ENCODE data around the gene OCA2. TPM values are rescaled to one million over a fixed set of nuclear protein-coding genes. Genes with fewer than 3 reads are reported as not detected.
"Not testable (repeated sequence)": the region's sequence is repeated elsewhere in the genome, so short reads cannot be mapped to it uniquely, and the experiment has no call there.

The OCA2 gene
- total RNA-seq, 4 donors from 2014 or later: 7.0 to 53.1 (median 20.4) TPM

GRCh38 chr15:27769652-27770051 lies 329.5 kb downstream of the OCA2 start:
- DNase-seq (ENCODE audit: low spot score in 2 of 2): no peak
- H3K4me3 ChIP-seq: no peak overlapping the region
- H3K9me3 ChIP-seq: no peaks in the 10 kb centered on the region
- no peak for TF ChIP-seq CTCF (IDR thresholded peaks at IDR 0.05)
- no peak for TF ChIP-seq POLR2A (IDR thresholded peaks at IDR 0.05)
- TF ChIP-seq EP300 (IDR thresholded peaks at IDR 0.05): no peak
- no peak for TF ChIP-seq POLR2AphosphoS5 (IDR thresholded peaks at IDR 0.05)
- no peaks in the 10 kb centered on the region for H3K36me3 ChIP-seq
- H3K27ac ChIP-seq: no peak overlapping the region
- no peaks in the 10 kb centered on the region for H3K4me1 ChIP-seq
- 94% methylated on average over 13 of the region's 13 CpGs for WGBS
- no peaks in the 10 kb centered on the region for H3K27me3 ChIP-seq

- Histone ChIP-seq H3K9me3 (no peaks in the 10 kb centered on the region), H3K36me3 (no peaks in the 10 kb centered on the region), H3K4me3 (no peak overlapping the region), H3K27me3 (no peaks in the 10 kb centered on the region), H3K27ac (no peak overlapping the region), H3K4me1 (no peaks in the 10 kb centered on the region)
- 57% methylated on average over 24 of the region's 24 CpGs for WGBS
- DNase-seq (ENCODE audit: low spot score in 2 of 2): no peak
- TF ChIP-seq POLR2AphosphoS5 (IDR thresholded peaks at IDR 0.05) (no peak), POLR2A (IDR thresholded peaks at IDR 0.05) (no peak), EP300 (IDR thresholded peaks at IDR 0.05) (no peak), CTCF (IDR thresholded peaks at IDR 0.05) (no peak)
Measured at GRCh38 chr15:27768732-27769475, 330.2 kb downstream of the OCA2 start.

- DNase-seq (ENCODE audit: low spot score in 2 of 2): no peak
- no peaks in the 10 kb centered on the region for H3K4me1 ChIP-seq
- H3K27ac ChIP-seq: no peak overlapping the region
- no peak overlapping the region for H3K4me3 ChIP-seq
- WGBS: 91% methylated on average over 14 of the region's 14 CpGs
- H3K27me3 ChIP-seq: no peaks in the 10 kb centered on the region
- no peaks in the 10 kb centered on the region for H3K9me3 ChIP-seq
- H3K36me3 ChIP-seq: no peaks in the 10 kb centered on the region
- TF ChIP-seq POLR2A (IDR thresholded peaks at IDR 0.05): no peak
- no peak for TF ChIP-seq EP300 (IDR thresholded peaks at IDR 0.05)
- TF ChIP-seq POLR2AphosphoS5 (IDR thresholded peaks at IDR 0.05): no peak
- TF ChIP-seq CTCF (IDR thresholded peaks at IDR 0.05): no peak
Measured at GRCh38 chr15:27767918-27768640, 331.0 kb downstream of the OCA2 start.

- not testable (repeated sequence) for H3K4me1 ChIP-seq; H3K4me3 ChIP-seq; DNase-seq (ENCODE audit: low spot score in 2 of 2); H3K27ac ChIP-seq; H3K36me3 ChIP-seq; H3K27me3 ChIP-seq; H3K9me3 ChIP-seq
Measured at GRCh38 chr15:27767430-27767829, 331.7 kb downstream of the OCA2 start.

- no peak for DNase-seq (ENCODE audit: low spot score in 2 of 2)
- Histone ChIP-seq H3K4me1 (no peaks in the 10 kb centered on the region), H3K27ac (no peak overlapping the region), H3K4me3 (no peak overlapping the region), H3K36me3 (no peaks in the 10 kb centered on the region), H3K27me3 (no peaks in the 10 kb centered on the region), H3K9me3 (no peaks in the 10 kb centered on the region)
- 94% methylated on average over 3 of the region's 3 CpGs for WGBS
- TF ChIP-seq POLR2A (IDR thresholded peaks at IDR 0.05) (no peak), CTCF (IDR thresholded peaks at IDR 0.05) (no peak), POLR2AphosphoS5 (IDR thresholded peaks at IDR 0.05) (no peak), EP300 (IDR thresholded peaks at IDR 0.05) (no peak)
Measured at GRCh38 chr15:27764339-27764738, 334.8 kb downstream of the OCA2 start.
